ENCODE measurements around the gene ZNHIT6.

GRCh38 chr1:85611425-85611824 lies 96.8 kb downstream of the ZNHIT6 start:
- TF ChIP-seq CTCF (IDR thresholded peaks at IDR 0.05) (no peak), NRF1 (IDR thresholded peaks at IDR 0.05; ENCODE audit: low read depth, low read length) (no peak), RAD21 (IDR thresholded peaks at IDR 0.05; ENCODE audit: low read length) (no peak), CHD2 (IDR thresholded peaks at IDR 0.05; ENCODE audit: low read length, partially characterized antibody) (no peak), YY1 (IDR thresholded peaks at IDR 0.05; ENCODE audit: low read depth) (no peak), EZH2phosphoT487 (IDR thresholded peaks at IDR 0.05; ENCODE audit: borderline replicate concordance, low read depth) (no peak), SIN3A (IDR thresholded peaks at IDR 0.05; ENCODE audit: borderline replicate concordance, low read depth, low read length) (no peak), ELF1 (IDR thresholded peaks at IDR 0.05) (no peak), TEAD4 (IDR thresholded peaks at IDR 0.05; ENCODE audit: borderline replicate concordance, insufficient read depth) (peak; percentile 58; the same call in 1 of the 2 replicates)

Measured in SK-N-SH (cell line).